Heart left ventricle (tissue), 13 donors: Measurements from ENCODE around the gene SLC39A11.

Source experiments
- POLR2A ChIP-seq, 2 donors: fragments of 450-650 bp; IDR thresholded peaks; one replicate each; pipeline ENCODE4 v1.6.1; 2017; ENCODE audit warnings: antibody characterized with exemption in 2 of 2, mild to moderate bottlenecking in 2 of 2, moderate library complexity in 2 of 2
- TF ChIP-seq, protein P1 (sequence below), 12 donors: fragments of 200-600 bp; sonication (generic) in 4 of 12; IDR thresholded peaks; one replicate each; pipeline versions ENCODE4 v1.5.0 to v1.8.0; 2018 to 2022; ENCODE audit warnings: antibody characterized with exemption in 12 of 12, mild to moderate bottlenecking in 5 of 12
- donor health status: ischemic (EF 13 %, LVEDD 7.1; RV severe dilation, severe dysfunction).
- donor health status: DM: no; HTN: yes; CAD: no.
- donor health status: DM: no; HTN: no; CAD: no.
- donor health status: ischemic (EF 25% LVEDD 6.9; RV normal size, moderate dysfunction).
- donor health status: ischemic (EF 25% LVEDD 5.7; RV mildly dilated, moderate dysfunction).
- donor health status: ischemic (EF 35%, LVEDD 5.7; RV mildly dilated, moderate dysfunction).
- donor health status: nonischemic (EF 11% LVEDD 7.7; RV severe dilation, severe dysfunction).
- donor health status: DM: yes; HTN: yes; CAD: no.
- donor health status: PGD.
- donor health status: ischemic (EF 29% LVEDD 5.4; RV normal size, mild dysfunction).
- donor health status: nonischemic (EF 23%, LVEDD 6.1; RV moderate dilation, normal function).

DNA sequence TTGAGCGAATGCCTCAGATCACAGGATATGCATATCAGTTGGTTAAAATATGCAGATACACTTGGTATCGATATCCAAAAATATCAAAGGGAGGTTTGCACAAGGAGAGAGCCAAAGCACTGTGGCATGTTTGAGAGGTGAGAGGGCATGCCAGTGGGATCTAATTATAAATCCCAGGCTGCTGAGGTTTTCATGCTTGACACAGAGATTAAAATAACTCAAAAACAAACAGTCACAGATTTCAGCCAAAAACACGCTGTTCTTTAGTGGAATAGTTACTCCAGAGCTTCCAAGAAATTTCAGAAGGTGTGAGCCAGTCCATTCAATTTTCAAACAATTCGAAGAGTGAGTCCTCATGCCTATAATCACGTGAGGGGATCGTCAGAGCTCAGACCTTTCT, 493.8 kb downstream of the SLC39A11 start:
- TF ChIP-seq, protein P1, sequence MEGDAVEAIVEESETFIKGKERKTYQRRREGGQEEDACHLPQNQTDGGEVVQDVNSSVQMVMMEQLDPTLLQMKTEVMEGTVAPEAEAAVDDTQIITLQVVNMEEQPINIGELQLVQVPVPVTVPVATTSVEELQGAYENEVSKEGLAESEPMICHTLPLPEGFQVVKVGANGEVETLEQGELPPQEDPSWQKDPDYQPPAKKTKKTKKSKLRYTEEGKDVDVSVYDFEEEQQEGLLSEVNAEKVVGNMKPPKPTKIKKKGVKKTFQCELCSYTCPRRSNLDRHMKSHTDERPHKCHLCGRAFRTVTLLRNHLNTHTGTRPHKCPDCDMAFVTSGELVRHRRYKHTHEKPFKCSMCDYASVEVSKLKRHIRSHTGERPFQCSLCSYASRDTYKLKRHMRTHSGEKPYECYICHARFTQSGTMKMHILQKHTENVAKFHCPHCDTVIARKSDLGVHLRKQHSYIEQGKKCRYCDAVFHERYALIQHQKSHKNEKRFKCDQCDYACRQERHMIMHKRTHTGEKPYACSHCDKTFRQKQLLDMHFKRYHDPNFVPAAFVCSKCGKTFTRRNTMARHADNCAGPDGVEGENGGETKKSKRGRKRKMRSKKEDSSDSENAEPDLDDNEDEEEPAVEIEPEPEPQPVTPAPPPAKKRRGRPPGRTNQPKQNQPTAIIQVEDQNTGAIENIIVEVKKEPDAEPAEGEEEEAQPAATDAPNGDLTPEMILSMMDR (IDR thresholded peaks at IDR 0.05), result no peak
- TF ChIP-seq POLR2A (IDR thresholded peaks at IDR 0.05), result no peak
